Kidney epithelial cell (primary cell): ENCODE measurements around the gene DNASE2B. TPM values are rescaled to one million over a fixed set of nuclear protein-coding genes. Genes with fewer than 3 reads are reported as not detected.
"Not testable (repeated sequence)": the region's sequence is repeated elsewhere in the genome, so short reads cannot be mapped to it uniquely, and the experiment has no call there.

Experiments used
- DNase-seq: peaks from one replicate; pipeline ENCODE4 v3.0.0-alpha.2; 2010; ENCODE audit warnings: low read depth
- H3K27me3 ChIP-seq: 2 replicates; pipeline ENCODE4 v1.6.0; 2011; ENCODE audit warnings: low read length; ENCODE audit not compliant: control insufficient read depth, insufficient read depth
- H3K36me3 ChIP-seq: 2 replicates; pipeline ENCODE4 v1.5.1; 2011; ENCODE audit warnings: low read length; ENCODE audit not compliant: control insufficient read depth, insufficient read depth
- H3K4me3 ChIP-seq: 2 replicates; pipeline ENCODE4 v1.5.1; 2011; ENCODE audit warnings: low read depth, mild to moderate bottlenecking, control low read depth, low read length
- total RNA-seq: library from RNA; depleted of rRNA; stranded (reverse); fragments of >200 nt; gene quantifications from 2 replicates; pipeline ENCODE4 v1.2.3, GENCODE V29; 2015
- TF ChIP-seq, protein P1 (sequence below): IDR thresholded peaks from 2 replicates; pipeline ENCODE4 v1.5.1; 2011; ENCODE audit warnings: mild to moderate bottlenecking, moderate library complexity, low read length, control low read depth, inconsistent platforms; ENCODE audit not compliant: insufficient read depth, poor library complexity, severe bottlenecking

DNASE2B gene
- total RNA-seq, 1 donor from 2014 or later = not detected

DNA sequence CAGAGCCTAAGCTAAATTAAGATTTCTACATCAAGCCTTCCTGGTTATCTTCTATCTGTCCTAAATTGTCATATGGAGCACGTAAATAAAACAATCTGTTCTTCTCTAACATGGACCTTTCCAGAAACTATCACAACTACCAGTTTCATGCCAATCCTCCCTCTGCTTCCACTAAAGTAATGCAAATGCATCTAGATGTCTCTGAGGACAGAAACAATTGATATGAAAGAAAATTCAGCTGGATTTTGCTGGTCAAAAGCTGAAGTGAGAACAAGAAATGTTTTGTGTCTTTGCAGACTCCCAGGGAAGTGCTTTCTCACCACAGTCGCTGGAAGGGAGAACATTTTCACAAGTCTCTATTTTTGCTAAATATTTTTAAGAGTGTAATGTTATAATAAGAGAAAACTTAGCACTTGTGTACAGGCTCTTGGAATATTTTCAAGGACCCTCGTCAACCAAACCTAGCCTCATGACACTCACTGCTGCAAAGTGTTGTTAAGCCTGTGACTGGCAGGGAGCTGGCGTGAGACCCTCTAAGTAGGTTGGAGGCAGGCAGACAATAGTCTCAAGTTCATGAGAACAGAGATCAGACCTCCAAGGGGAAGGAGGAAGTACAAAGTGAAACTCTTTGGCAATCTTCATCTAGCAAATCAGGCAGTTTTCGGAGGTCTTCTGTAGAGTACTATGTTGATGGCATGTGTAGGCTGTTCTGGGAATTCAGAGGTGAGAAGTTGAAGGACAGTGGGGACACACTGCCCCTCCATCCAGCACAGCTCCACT, 38.8 kb downstream of the DNASE2B start:
- TF ChIP-seq, protein P1, sequence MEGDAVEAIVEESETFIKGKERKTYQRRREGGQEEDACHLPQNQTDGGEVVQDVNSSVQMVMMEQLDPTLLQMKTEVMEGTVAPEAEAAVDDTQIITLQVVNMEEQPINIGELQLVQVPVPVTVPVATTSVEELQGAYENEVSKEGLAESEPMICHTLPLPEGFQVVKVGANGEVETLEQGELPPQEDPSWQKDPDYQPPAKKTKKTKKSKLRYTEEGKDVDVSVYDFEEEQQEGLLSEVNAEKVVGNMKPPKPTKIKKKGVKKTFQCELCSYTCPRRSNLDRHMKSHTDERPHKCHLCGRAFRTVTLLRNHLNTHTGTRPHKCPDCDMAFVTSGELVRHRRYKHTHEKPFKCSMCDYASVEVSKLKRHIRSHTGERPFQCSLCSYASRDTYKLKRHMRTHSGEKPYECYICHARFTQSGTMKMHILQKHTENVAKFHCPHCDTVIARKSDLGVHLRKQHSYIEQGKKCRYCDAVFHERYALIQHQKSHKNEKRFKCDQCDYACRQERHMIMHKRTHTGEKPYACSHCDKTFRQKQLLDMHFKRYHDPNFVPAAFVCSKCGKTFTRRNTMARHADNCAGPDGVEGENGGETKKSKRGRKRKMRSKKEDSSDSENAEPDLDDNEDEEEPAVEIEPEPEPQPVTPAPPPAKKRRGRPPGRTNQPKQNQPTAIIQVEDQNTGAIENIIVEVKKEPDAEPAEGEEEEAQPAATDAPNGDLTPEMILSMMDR = no peak
- Histone ChIP-seq H3K36me3 (no peaks in the 10 kb centered on the region), H3K27me3 (no peaks in the 10 kb centered on the region), H3K4me3 (no peak overlapping the region)
- no peak for DNase-seq

GRCh38 chr1:84442256-84442655, 44.0 kb downstream of the DNASE2B start:
- H3K4me3 ChIP-seq = no peak overlapping the region
- H3K36me3 ChIP-seq = no peaks in the 10 kb centered on the region
- TF ChIP-seq, protein P1 = peak; percentile 40
- H3K27me3 ChIP-seq = no peaks in the 10 kb centered on the region
- DNase-seq = peak; percentile 58

DNA sequence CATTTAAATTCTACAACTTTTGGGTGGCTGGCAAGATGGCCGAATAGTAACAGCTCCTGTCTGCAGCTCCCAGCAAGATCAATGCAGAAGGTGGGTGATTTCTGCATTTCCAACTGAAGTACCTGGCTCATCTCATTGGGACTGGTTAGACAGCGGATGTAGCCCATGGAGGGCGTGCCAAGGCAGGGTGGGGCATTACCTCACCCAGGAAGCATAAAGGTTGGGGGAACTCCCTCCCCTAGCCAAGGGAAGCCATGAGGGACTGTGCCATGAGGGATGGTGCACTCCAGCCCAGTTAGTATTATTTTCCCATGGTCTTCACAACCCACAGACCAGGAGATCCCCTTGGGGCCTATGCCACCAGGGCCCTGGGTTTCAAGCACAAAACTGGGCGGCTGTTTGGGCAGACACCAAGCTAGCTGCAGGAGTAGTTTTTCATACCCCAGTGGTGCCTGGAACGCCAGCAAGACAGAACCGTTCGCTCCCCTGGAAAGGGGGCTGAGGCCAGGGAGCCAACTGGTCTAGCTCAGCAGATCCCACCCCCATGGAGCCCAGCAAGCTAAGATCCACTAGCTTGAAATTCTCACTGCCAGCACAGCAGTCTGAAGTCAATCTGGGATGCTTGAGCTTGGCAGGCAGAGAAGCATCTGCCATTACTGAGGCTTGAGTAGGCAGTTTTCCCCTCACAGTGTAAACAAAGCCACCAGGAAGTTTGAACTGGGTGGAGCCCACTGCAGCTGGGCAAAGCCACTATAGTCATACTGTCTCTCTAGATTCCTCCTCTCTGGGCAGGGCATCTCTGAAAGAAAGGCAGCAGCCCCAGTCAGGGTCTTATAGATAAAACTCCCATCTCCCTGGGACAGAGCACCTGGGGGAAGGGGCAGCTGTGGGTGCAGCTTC, 44.7 kb downstream of the DNASE2B start:
- not testable (repeated sequence) for DNase-seq

GRCh38 chr1:84448704-84449103, 50.4 kb downstream of the DNASE2B start:
- not testable (repeated sequence) for DNase-seq, H3K36me3 ChIP-seq, H3K27me3 ChIP-seq, H3K4me3 ChIP-seq

More for the DNA sequence above, 44.7 kb downstream of the DNASE2B start:
- not testable (repeated sequence) for H3K4me3 ChIP-seq, H3K27me3 ChIP-seq, H3K36me3 ChIP-seq

GRCh38 chr1:84450910-84451309, 52.6 kb downstream of the DNASE2B start:
- Histone ChIP-seq H3K4me3 (no peak overlapping the region), H3K27me3 (no peaks in the 10 kb centered on the region), H3K36me3 (no peaks in the 10 kb centered on the region)
- TF ChIP-seq, protein P1 = no peak
- no peak for DNase-seq

- Histone ChIP-seq H3K36me3 (no peaks in the 10 kb centered on the region), H3K27me3 (no peaks in the 10 kb centered on the region), H3K4me3 (no peak overlapping the region)
- TF ChIP-seq, protein P1 = no peak
- no peak for DNase-seq
Observed at GRCh38 chr1:84452436-84452835, 54.2 kb downstream of the DNASE2B start.
